ENCODE data around the gene PPP1R1C.

The PPP1R1C gene

GRCh38 chr2:182117196-182117595 is 131.5 kb downstream of the PPP1R1C start:
- DNase-seq = no peak

- no peak for DNase-seq
These were observed 143.4 kb downstream of the PPP1R1C start for GRCh38 chr2:182128821-182129707.

GRCh38 chr2:182132605-182133004 is 147.0 kb downstream of the PPP1R1C start:
- DNase-seq = no peak

GRCh38 chr2:182133195-182133891 is 147.7 kb downstream of the PPP1R1C start:
- no peak for DNase-seq

- no peak for DNase-seq
These were observed 148.5 kb downstream of the PPP1R1C start for GRCh38 chr2:182134201-182134600.

GRCh38 chr2:182142062-182142461 is 156.4 kb downstream of the PPP1R1C start:
- no peak for DNase-seq

- DNase-seq = no peak
These were observed 158.6 kb downstream of the PPP1R1C start for GRCh38 chr2:182144041-182144775.

- DNase-seq = no peak
These were observed 159.1 kb downstream of the PPP1R1C start for GRCh38 chr2:182144776-182145165.

- DNase-seq = no peak
These were observed 162.7 kb downstream of the PPP1R1C start for GRCh38 chr2:182148344-182148743.

- DNase-seq = no peak
These were observed 178.2 kb downstream of the PPP1R1C start for GRCh38 chr2:182163878-182164277.

- DNase-seq = no peak
These were observed 179.0 kb downstream of the PPP1R1C start for GRCh38 chr2:182164686-182165085.

- no peak for DNase-seq
These were observed 179.5 kb downstream of the PPP1R1C start for GRCh38 chr2:182165202-182165601.

- no peak for DNase-seq
These were observed 180.8 kb downstream of the PPP1R1C start for GRCh38 chr2:182166406-182166805.

GRCh38 chr2:182166841-182167240 is 181.2 kb downstream of the PPP1R1C start:
- no peak for DNase-seq
